Vagina (tissue), 2 donors: Measurements from ENCODE around the gene UMODL1.

Experiments
- POLR2A ChIP-seq, 2 donors: fragments of 450-650 bp; IDR thresholded peaks; one replicate each; pipeline ENCODE4 v1.6.1; 2017; ENCODE audit warnings: antibody characterized with exemption in 2 of 2, mild to moderate bottlenecking in 2 of 2, moderate library complexity in 2 of 2
- TF ChIP-seq, protein P1 (sequence below), 3 experiments: fragments of 450-650 bp in 2 of 3; fragments of 200-600 bp in 1 of 3; sonication (generic) in 1 of 3; IDR thresholded peaks; one replicate each; pipeline ENCODE4 v1.5.1; 2017 to 2019; ENCODE audit warnings: antibody characterized with exemption in 3 of 3, mild to moderate bottlenecking in 2 of 3, moderate library complexity in 2 of 3

DNA sequence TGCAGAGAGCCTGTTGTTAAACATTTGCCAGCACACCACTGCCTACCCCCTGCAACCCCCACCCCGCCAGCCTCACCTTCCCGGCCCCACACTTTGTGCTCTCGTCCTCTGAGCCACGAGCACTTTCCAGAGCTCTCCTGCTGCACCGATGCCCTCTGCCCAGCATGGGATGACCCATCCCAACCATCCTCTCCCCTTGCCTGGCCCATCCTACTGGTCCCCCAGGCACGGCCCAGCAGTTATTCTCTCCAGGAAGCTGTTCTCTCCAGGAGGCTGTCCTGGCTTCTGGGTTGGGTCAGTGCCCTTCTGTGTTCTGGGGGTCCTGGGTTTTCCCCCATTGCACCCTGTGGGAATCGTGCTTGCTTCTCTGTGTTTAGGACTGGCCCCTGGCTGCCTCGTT lies 87.7 kb downstream of the UMODL1 start:
- no peak for TF ChIP-seq POLR2A (IDR thresholded peaks at IDR 0.05)
- TF ChIP-seq, protein P1, sequence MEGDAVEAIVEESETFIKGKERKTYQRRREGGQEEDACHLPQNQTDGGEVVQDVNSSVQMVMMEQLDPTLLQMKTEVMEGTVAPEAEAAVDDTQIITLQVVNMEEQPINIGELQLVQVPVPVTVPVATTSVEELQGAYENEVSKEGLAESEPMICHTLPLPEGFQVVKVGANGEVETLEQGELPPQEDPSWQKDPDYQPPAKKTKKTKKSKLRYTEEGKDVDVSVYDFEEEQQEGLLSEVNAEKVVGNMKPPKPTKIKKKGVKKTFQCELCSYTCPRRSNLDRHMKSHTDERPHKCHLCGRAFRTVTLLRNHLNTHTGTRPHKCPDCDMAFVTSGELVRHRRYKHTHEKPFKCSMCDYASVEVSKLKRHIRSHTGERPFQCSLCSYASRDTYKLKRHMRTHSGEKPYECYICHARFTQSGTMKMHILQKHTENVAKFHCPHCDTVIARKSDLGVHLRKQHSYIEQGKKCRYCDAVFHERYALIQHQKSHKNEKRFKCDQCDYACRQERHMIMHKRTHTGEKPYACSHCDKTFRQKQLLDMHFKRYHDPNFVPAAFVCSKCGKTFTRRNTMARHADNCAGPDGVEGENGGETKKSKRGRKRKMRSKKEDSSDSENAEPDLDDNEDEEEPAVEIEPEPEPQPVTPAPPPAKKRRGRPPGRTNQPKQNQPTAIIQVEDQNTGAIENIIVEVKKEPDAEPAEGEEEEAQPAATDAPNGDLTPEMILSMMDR (IDR thresholded peaks at IDR 0.05) = no peak
